Cerebellar nuclear complex (tissue), 1 donor: ENCODE data around the gene GPX3.

ENCODE experiments used
- DNase-seq, 2 experiments: peaks; one replicate each; lab custom pipeline; 2025; lab: John Stamatoyannopoulos, UW

The GPX3 gene

DNA sequence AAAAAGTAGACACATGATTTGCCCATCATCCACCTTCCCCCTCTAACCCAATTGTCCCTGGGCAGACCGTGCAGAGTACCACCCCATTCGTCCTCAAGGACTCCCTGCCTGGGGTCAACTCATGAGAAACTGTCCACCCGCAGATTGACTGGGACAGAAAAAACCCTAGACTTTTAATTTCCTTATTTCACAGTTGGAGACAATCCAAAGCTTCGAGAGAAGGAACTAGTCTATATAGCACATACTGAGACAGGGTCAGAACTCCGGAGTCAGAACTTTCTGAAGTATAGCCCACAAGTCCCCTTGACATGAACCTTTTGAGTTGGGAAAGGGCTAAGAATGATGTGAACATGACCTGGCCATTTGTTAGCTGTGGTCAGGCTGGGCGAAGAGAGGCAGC is 7.5 kb upstream of the GPX3 start:
- no peak for DNase-seq

DNA sequence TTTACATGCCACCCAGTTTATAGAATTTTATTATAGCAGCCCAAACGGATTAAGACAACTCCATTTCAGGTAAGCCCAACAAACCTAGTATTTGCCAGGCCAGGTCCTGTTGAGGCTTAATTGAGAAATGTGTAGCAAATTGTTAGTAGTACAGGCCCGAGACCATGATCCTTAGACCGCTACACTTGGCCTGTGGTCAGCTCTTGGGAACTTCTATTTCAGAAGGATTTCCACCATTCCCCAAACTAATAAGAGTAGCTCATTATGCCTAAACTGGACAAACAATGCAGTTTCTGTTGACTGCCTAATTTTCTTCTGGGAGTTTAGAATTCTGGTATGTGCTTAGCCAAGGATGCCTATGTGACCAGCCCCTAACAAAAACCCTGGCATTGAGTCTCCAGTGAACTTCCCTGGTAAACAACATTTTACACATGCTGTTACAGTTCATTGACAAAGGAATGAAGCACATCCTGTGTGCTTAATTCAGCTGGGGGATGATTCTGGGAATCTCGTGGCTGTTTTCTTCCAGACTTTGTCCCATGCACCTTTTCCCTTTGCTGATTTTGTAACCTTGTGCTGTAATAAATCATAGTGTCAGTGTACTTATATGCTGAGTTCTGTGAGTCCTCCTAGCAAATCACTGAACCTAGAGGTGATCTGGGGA is 5.6 kb upstream of the GPX3 start:
- no peak for DNase-seq

DNA sequence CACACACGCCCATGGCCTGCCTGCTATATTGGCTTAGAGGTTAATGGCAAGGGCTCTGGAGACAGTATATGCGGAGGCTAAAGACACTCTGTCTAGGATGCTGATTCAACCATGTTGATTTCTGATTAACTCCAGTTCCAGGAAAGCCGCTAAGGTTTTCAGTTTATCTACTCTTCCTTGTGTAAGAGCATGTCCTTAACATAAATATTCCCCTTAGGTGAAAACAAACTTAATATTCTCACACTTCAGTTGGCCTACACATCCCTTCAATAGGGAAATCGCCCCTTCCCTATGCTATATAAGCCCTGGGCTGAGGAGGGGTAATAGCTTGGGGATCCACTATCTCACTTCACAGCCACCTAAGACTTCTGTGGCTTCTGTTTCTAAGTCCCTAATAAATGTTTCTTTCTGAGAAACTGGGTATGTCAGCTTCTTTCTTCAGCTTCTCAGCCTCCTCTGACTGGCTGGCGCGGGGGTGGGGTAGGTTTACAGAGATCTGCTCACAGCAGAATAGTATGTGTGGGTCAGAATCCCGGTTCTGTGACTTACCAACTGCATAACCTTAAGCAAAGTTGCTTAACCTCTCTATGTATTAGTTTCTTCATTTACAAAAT is 4.3 kb upstream of the GPX3 start:
- DNase-seq, result no peak

DNA sequence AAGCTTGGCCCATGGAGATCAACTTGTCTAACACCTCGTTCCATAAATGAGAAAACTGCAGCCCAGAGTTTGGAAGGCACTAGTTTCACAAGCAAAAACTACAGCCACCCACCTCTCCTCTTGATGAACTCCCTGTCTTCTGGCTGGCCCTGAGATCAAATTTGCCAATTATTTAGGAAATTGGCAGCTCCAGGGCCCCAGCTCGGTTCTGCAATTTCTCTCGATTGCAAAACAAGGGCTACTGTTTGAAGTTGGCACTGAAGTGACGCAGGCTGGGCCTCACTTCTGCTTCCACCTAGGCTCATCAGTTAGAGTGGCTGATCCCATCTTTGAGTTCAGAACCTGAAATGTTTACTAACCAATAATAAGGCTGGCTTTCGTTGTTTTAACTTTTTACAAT is 3.7 kb upstream of the GPX3 start:
- DNase-seq, result no peak

DNA sequence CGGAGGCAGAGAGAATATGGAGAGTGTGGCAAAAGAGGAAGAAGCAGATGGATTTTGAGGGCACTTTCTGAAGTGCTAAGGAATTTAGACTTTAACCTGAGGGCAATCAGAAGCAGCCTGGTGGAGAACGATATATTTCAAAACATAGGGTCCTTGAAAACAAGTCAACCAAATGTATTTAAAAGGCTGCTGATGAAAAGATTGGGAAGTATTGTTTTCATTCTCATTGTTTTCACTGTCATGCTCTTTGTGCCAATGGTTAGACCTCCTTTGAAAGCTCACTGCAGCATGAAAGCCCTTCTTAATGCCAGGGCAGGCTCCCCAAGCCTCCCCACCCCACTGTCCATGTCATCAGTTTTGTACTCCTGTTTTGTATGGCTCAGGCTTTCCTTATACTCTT is 2.5 kb upstream of the GPX3 start:
- DNase-seq, result no peak

DNA sequence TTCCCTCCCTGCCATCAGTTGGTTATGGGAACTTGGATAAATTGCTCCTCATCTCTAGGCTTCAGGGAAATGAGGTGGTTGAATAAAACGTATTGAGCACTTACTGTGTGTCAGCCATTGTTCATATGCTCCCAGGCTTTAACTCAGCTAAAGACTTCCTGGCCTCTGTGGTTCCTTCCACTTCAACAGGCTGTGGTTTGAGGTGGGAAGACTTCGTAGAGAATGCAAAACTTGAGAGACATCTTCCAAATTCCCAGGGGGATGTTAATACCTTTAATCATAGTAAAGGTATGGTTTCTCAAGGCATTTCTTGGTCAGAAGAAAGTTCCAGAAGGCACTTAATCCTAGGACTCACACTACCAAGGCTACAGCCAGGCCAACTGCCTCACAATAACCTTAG is 1.5 kb upstream of the GPX3 start:
- DNase-seq, result no peak

DNA sequence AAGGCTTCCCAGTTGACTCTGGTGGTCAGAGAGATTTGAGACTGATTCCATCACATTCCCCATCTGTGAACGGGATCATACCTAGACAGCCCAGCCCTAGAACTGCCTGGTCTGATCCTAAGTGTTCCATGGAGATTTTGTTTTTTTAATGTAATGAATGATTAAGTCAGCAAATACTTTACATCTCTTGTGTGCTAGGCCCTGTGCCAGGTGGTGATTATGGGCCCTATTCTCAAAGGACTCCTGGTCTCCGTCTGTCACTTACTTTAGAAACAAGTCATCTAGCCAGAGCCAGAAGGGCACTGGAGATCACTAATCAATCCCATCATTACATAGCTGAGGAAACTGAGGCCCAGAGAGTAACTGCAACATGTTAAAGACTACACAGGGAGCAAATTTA is 1.1 kb upstream of the GPX3 start:
- DNase-seq, result no peak

DNA sequence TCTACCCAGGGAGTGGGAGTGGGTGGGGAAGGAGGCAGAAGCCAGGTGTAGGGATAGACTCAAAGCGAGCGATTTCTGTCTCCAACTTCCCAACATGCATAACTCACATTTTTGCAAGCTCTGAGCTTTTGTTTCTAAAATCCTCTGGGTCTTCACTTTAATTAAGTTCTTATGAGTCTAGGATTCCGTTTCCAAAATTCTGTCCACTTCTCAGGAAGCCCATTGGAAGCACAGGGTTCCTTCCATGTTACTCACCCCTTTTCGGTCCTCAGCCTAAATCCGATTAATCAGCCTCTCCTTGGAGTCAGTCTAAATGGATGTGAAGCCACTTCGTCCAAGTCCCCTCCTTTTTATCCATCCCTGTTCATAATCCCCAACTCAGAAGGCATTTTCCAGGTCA is 1.4 kb downstream of the GPX3 start:
- DNase-seq, result no peak

DNA sequence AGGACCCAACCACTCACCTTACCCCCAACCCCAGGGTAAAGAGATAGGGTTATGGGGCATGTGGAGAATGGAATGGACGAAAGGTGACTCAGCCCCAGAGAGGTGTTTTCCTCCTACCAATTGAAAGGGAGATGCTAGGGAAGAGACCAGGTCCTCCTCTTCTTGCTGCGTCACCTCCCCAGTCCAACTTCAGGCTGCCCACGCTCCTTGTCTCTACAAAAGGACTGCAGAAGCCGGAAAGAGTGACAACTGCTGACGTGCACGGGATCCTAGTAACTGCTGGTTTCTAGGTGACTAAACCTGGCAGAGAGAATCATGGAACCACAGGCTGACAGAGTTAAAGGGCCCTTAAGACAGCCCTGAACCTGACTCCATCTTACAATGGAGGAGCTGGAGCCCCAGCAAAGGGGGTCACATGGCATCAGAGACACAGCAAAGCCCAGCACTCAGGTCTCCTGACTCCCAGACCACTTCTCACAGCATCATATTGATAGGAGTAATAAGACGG is 2.2 kb downstream of the GPX3 start:
- no peak for DNase-seq

DNA sequence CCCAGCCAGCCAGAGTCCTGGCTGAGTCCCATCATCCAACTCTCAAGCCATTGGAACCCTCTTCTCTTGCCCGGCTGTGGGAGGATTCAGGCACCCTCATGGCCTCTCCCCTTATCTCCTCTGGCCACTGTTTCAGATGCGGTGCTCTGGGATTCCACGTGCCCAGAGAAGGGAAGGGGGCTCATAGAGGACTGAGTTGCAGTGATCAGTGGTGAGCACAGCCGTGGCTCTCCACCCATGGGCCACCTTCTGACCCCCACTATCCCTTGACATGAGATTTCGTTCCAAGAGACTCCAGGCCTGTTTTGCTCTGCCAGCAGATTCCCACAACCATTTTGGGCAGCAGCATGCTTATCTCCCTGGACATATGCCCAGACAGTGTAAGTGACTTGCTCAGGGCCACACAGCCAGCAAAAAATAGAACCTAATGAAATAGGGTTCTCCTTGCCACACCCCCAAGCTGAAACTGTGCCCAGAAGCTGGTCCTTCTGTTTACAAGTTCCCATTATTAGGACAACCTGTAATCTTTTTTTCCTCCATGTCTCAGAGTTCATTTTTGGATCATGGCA is 2.7 kb downstream of the GPX3 start:
- no peak for DNase-seq

DNA sequence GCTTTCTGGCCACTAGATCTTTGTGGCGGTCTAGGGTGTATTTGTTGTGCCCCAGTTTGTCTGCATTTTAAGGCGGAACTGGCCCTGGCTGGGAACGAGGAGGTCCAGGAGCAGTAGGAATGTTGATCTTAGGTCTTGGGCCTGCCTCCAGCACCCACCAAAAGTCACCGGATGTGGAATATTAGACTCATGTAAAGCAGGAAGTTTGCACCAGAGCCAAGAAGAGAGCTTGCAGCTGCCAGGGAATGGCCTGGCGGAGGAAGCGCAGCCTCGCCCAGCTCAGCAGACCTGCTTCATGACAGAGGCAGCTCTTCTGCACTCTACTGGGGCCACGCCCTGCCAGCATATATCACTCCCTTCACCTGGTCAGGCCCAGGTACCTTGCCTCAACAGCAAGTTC is 3.3 kb downstream of the GPX3 start:
- DNase-seq, result no peak

DNA sequence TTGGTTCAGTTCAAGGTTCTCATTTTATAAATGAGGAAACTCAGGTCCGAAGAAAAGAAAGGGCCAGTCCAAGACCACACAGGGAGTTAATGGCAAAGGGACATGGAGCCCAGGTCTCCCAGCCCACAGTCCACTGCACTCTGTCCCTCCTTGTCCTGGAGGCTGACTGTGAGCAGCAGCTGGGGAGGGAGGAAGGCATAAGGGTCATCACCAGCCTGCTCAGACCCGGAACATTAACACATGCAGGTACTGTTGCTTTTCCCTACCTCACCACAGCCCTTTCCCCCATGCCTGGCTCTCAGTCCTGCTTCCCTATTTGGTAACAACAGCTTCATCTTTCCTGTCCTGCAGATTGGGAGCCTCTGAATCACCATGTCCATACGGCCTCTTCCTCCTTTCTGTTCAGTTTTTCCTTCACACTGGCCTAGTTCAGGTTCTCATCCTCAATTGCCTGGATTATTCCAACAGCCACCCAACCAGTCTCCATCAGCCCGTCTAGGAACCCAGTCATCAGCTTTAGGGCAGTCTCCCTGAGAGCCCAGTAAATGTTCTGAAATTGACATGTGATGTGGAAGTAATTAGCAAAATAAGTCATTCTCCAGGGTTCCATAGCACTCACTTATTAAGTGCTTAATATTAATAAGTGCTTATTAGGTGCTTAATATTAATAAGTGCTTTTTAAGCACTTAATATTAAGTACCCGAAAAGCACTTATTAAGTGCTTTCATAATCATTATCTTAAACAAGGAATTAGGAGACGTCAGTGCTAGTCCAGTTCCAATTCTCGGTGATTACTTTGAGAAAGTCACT is 4.3 kb downstream of the GPX3 start:
- no peak for DNase-seq

DNA sequence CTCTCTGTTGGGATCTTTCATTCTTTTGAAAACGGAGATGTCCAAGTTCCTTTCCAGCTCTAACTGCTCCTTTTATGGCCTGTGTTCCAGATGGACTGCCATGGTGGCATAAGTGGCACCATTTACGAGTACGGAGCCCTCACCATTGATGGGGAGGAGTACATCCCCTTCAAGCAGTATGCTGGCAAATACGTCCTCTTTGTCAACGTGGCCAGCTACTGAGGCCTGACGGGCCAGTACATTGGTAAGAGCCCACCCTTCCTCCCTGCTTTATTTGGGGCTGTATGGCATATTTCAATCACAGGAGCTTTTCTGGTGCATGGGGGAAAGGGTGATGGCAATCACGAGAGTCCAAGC is 4.8 kb downstream of the GPX3 start:
- no peak for DNase-seq

DNA sequence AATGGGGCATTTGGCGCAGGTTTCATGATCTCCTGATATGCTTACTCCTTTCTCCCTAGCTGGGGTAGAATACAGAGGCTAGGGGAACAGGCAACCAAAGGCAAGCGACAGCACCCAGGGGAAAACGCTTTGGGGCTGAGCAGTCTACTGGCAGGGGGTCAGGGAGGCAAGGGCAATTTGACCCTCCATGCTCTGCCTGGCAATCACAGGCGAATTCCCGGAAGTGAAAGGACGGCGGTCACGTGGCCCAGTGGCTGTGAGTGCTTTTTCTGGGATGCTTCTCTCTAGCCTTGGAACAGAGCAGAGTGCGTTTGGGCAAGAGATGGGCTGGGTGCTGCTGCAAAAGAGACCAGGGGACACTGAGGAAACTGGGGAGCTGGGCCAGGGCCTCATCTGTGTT is 5.7 kb downstream of the GPX3 start:
- no peak for DNase-seq

DNA sequence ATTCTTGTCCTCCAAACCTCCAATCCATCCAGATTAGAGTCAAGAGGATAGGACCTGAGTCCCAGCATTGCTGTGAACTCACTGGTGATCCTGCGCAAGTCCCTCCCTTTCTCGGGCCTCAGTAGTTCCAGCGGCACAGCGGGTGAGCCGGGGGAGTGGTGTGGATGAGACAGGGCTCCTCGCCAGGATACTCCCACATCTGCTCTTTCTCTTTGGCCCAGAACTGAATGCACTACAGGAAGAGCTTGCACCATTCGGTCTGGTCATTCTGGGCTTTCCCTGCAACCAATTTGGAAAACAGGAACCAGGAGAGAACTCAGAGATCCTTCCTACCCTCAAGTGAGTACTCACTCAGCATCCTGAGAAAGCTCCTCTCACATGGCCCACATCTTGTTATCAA is 6.3 kb downstream of the GPX3 start:
- DNase-seq, result no peak

DNA sequence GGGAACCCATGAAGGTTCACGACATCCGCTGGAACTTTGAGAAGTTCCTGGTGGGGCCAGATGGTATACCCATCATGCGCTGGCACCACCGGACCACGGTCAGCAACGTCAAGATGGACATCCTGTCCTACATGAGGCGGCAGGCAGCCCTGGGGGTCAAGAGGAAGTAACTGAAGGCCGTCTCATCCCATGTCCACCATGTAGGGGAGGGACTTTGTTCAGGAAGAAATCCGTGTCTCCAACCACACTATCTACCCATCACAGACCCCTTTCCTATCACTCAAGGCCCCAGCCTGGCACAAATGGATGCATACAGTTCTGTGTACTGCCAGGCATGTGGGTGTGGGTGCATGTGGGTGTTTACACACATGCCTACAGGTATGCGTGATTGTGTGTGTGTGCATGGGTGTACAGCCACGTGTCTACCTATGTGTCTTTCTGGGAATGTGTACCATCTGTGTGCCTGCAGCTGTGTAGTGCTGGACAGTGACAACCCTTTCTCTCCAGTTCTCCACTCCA is 7.6 kb downstream of the GPX3 start:
- DNase-seq, result no peak

DNA sequence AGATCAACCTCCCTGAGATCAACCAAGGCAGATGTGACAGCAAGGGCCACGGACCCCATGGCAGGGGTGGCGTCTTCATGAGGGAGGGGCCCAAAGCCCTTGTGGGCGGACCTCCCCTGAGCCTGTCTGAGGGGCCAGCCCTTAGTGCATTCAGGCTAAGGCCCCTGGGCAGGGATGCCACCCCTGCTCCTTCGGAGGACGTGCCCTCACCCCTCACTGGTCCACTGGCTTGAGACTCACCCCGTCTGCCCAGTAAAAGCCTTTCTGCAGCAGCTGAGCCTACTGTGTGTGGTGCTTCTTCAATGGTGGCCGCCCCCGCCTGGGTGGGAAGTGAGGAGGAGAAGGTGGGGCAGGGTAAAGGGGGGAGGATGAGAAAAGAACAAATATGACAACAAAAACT is 8.3 kb downstream of the GPX3 start:
- DNase-seq, result no peak

DNA sequence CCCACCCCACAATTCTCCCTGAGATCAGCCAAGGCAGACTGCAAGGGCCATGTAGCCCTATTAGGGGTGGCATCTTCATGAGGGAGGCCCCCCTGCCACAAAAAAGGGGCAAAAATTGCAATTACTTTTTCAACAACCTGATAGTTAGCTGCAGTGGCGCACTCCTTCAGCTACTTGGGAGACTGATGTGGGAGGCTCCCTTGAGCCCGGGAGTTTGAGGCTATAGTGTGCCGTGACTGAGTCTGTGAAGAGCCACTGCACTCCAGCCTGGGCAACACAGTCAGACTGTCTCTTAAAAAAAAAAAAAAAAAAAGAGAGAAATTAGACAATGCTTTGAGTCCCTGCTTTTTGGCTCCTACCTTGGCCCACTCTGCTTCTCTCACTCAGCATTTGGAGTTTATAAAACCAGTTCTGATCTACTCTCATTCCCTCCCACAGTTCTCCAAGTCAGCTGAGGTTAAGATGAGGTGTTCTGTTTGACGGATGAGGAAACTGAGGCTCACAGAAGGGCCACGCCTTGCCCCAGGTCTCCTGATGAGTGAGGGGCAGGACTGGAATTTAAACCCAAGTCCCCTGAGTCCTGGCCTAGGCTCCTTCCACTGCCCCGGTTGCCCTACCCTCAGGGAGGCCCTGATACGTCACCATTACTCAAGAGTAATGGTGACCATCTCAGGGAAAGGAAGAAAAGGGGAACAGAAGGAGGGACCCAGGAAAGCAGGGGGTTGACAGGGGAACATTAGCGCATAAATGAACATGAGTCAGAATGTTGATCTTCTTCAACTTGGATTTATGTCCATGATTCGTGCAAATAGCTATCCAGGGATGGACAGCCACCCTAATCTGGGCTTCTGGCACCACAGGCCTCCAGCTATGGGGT is 9.0 kb downstream of the GPX3 start:
- DNase-seq, result no peak

DNA sequence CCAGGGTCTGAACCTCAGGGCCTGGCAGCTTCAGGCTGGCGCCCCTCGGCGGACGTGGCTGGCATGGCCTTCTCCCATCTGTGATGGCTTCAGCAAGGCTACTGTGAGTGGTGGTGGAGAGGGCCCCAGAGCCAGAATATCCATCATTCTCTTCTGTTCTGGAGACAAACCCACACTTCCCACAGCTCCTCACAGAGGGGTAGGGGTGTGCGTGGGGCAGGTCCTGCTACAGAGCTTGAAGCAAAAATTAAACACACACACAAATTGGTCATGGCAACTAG is 9.6 kb downstream of the GPX3 start:
- DNase-seq, result no peak

DNA sequence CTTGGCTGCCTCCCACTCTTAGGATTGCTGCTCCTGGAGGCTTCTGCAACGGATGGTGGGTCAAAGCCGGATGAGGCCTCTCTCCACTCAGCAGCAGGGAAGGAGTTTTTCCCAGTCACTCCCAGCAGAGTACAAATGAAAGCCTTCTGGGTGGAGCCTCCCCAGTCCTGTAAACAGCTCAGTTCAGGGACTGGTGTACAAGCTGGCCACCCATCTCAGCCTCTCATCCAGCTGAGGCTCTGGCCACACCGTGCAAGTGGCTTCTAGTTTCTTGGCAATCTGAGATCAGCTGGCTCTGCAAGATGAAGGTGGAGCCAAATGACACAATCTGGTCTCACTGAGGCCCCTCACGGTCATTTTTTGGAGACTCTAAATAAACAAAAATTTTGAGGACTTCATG is 10.0 kb downstream of the GPX3 start:
- DNase-seq, result no peak

DNA sequence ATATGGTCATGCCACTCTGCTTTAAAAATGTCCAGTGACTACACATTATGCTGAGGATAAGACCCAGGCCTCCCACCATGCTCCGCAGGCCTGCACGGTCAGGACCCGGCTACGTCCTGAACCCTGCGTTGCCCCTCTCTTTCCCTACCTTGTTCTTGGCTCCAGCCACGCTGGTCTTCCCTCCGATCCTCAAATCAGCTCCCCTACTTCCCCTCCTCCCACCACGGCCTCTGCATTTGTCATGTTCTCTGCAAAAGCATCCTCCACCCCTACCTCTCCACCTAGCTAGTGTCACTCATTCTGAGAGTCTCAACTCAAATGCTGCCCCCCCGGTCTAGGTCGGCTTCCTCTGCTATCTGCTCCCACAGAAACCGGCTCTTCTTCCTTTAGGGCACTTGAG is 11.2 kb downstream of the GPX3 start:
- DNase-seq, result no peak
